Fibroblast of the aortic adventitia (primary cell): ENCODE measurements around the gene KCNK6. TPM values are rescaled to one million over a fixed set of nuclear protein-coding genes. Genes with fewer than 3 reads are reported as not detected.

Experiments used
- DNase-seq: peaks from one replicate; pipeline ENCODE4 v3.0.0-alpha.2; 2010; ENCODE audit warnings: low read depth
- H3K4me3 ChIP-seq: 2 replicates; pipeline ENCODE4 v1.5.1; 2011; ENCODE audit warnings: low read depth, mild to moderate bottlenecking, control low read depth, low read length, moderate library complexity
- total RNA-seq: library from RNA; depleted of rRNA; stranded (reverse); fragments of >200 nt; gene quantifications from 2 replicates; pipeline ENCODE4 v1.2.3, GENCODE V29; 2012; ENCODE audit warnings: low replicate concordance
- TF ChIP-seq, protein P1 (sequence below): IDR thresholded peaks from 2 replicates; pipeline ENCODE4 v1.5.1; 2011; ENCODE audit warnings: mild to moderate bottlenecking, low read length, control low read depth, inconsistent platforms; ENCODE audit not compliant: insufficient read depth

KCNK6 gene
- total RNA-seq, 1 donor = 3.6 TPM

- TF ChIP-seq, protein P1, sequence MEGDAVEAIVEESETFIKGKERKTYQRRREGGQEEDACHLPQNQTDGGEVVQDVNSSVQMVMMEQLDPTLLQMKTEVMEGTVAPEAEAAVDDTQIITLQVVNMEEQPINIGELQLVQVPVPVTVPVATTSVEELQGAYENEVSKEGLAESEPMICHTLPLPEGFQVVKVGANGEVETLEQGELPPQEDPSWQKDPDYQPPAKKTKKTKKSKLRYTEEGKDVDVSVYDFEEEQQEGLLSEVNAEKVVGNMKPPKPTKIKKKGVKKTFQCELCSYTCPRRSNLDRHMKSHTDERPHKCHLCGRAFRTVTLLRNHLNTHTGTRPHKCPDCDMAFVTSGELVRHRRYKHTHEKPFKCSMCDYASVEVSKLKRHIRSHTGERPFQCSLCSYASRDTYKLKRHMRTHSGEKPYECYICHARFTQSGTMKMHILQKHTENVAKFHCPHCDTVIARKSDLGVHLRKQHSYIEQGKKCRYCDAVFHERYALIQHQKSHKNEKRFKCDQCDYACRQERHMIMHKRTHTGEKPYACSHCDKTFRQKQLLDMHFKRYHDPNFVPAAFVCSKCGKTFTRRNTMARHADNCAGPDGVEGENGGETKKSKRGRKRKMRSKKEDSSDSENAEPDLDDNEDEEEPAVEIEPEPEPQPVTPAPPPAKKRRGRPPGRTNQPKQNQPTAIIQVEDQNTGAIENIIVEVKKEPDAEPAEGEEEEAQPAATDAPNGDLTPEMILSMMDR = no peak
- H3K4me3 ChIP-seq = no peak overlapping the region
- DNase-seq = no peak
Observed at GRCh38 chr19:38294090-38294489, 25.6 kb upstream of the KCNK6 start.

DNA sequence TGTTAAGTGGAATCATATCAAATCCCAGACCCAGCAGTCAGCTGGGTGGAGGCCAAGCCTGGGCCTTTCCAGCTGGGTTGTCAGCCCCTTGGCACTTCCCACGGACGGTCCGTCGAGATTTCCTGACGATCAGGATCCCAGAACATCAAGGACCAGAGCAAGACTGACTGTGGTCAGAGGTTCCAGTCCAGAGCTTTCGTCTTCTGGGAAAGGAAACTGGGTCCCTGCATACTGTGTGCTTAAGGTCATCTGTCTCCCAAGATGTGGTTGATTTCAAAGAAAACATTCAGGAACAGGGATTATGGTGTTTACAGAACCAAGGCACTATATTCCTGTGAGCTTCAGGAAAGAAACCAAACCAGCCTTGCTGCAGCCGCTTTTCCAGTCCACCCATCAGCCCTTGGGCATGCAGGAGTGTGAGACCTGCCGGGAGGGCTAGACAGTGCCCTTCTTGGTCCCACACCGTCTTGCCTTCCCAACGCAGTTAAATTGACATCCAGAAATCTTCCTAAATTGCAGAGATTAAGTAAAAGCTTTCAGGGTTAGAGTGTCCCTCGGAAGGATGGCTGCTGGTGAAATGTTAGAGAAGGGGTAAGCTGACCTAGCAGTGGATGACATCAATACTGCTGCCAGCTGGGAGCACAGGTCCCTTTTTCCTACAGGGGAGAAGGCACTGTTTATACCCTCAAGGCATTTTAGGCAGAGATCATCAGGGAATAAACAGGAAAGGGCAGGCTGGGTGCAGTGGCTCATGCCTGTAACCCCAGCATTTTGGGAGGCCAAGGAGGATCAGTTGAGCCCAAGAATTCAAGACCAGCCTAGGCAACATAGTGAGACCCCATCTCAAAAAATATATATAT is 20.6 kb upstream of the KCNK6 start:
- TF ChIP-seq, protein P1 = no peak
- peak; percentile 58 for DNase-seq
- H3K4me3 ChIP-seq = no peak overlapping the region

GRCh38 chr19:38303517-38304351 is 15.9 kb upstream of the KCNK6 start, which contains the start of gene C19orf33:
TSS of gene C19orf33 (plus strand) at chr19:38304251. CDS start at chr19:38304262, 11 bp downstream.
- no peak within 1 kb of the TSS for H3K4me3 ChIP-seq
- TF ChIP-seq, protein P1 = no peak
- DNase-seq = no peak

DNA sequence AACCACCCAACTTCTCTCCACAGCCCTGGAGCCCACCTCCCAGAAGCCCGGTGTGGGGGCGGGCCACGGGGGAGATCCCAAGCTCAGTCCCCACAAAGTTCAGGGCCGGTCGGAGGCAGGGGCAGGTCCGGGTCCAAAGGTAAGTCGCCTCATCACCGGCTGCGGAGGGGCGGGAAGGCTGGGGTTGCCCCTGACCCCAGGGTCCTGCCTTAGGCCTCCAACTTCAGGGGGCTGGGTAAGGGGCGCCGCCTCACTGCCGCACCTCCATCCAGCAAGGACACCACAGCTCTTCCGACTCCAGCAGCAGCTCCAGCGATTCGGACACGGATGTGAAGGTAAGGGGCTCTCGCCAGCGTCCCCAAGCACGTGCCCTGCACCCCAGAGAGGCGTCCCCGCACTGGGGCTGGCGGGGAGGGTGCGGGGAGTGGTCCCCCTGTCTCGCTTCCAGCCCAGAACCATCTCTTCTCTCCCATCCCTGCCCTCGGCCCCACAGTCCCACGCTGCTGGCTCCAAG is 15.2 kb upstream of the KCNK6 start:
- no peak overlapping the region for H3K4me3 ChIP-seq
- no peak for DNase-seq
- TF ChIP-seq, protein P1 = no peak

DNA sequence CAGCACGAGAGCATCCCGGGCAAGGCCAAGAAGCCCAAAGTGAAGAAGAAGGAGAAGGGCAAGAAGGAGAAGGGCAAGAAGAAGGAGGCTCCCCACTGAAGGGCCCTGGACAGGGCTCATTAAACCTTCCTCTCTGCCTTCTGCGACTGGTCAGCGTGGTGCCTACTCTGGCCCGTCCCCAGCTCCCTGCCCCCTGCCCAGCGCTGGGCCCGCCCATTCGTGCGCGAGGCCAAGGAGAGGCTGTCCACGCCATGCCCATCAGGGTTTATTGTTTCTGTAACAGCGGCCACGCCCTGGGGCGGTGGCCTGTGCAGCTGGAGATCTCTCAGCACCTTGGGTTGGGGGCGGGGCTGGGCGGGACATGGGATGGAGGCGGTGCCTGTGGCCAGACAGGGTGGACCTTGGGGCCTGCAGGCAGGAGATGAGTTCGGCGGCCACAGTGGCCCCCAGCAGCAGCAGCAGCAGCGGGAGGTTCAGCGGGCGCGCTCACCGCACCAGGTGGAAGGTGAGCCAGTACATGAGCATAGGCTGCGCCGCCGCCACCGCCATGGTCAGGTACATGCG is 14.7 kb upstream of the KCNK6 start:
- TF ChIP-seq, protein P1 = no peak
- H3K4me3 ChIP-seq = no peak overlapping the region
- no peak for DNase-seq

GRCh38 chr19:38306236-38306635 is 13.4 kb upstream of the KCNK6 start:
- H3K4me3 ChIP-seq = no peak overlapping the region
- TF ChIP-seq, protein P1 = no peak
- no peak for DNase-seq
